Hepatocyte (in vitro differentiated cells): ENCODE results near the gene ZCCHC13.

Experiments
- CTCF ChIP-seq: fragments of 200-600 bp; sonication (generic); IDR thresholded peaks from 2 replicates; pipeline ENCODE4 v1.5.1; 2016; ENCODE audit warnings: antibody characterized with exemption, mild to moderate bottlenecking; ENCODE audit not compliant: poor library complexity
- EZH2 ChIP-seq: fragments of 200-600 bp; sonication (generic); IDR thresholded peaks from 2 replicates; pipeline ENCODE4 v1.6.1; 2016; ENCODE audit warnings: antibody characterized with exemption, mild to moderate bottlenecking, borderline replicate concordance

- TF ChIP-seq CTCF (no peak), EZH2 (no peak)
These were observed 23.2 kb upstream of the ZCCHC13 start for GRCh38 chrX:74280759-74281158.
